Activated CD4-positive, alpha-beta T cell treated with anti-CD3 and anti-CD28 coated beads, Interleukin-2, Interleukin-4, amounts not matched to agents 100 ng/mL and 50 ng/mL, durations not matched to agents 16 hours and 8 hours (primary cell): ENCODE results near the gene MTM1.

Source experiments
- DNase-seq: peaks from one replicate; pipeline ENCODE4 v3.0.0-alpha.2; 2020; ENCODE audit warnings: low spot score

The MTM1 gene

GRCh38 chrX:150568320-150569154, at the start of gene MTM1:
Gene MTM1, plus strand, starts transcription at chrX:150568621. Its CDS starts 23,994 bp downstream, at chrX:150592615.
- peak; percentile 93 for DNase-seq

- no peak for DNase-seq
Measured at GRCh38 chrX:150522494-150522893, 45.9 kb upstream of the MTM1 start.

- DNase-seq, result no peak
Measured at GRCh38 chrX:150525061-150525919, 43.1 kb upstream of the MTM1 start.

- DNase-seq, result no peak
Measured at GRCh38 chrX:150526692-150527091, 41.7 kb upstream of the MTM1 start.

- DNase-seq, result no peak
Measured at GRCh38 chrX:150527108-150527507, 41.3 kb upstream of the MTM1 start.

- DNase-seq, result no peak
Measured at GRCh38 chrX:150529587-150529986, 38.8 kb upstream of the MTM1 start.

GRCh38 chrX:150530821-150531220, 37.6 kb upstream of the MTM1 start:
- no peak for DNase-seq

- DNase-seq, result no peak
Measured at GRCh38 chrX:150531467-150531866, 37.0 kb upstream of the MTM1 start.

- DNase-seq, result no peak
Measured at GRCh38 chrX:150533863-150534262, 34.6 kb upstream of the MTM1 start.

GRCh38 chrX:150536455-150537116, 31.8 kb upstream of the MTM1 start:
- DNase-seq, result no peak

- DNase-seq, result no peak
Measured at GRCh38 chrX:150537851-150538250, 30.6 kb upstream of the MTM1 start.

GRCh38 chrX:150540965-150541364, 27.5 kb upstream of the MTM1 start:
- DNase-seq, result no peak

- no peak for DNase-seq
Measured at GRCh38 chrX:150542846-150543229, 25.6 kb upstream of the MTM1 start.

GRCh38 chrX:150543230-150544155, 24.9 kb upstream of the MTM1 start:
- DNase-seq, result no peak

GRCh38 chrX:150544222-150544787, 24.1 kb upstream of the MTM1 start:
- DNase-seq, result no peak

- DNase-seq, result no peak
Measured at GRCh38 chrX:150544835-150545770, 23.3 kb upstream of the MTM1 start.

GRCh38 chrX:150546711-150547153, 21.7 kb upstream of the MTM1 start:
- DNase-seq, result no peak

GRCh38 chrX:150547375-150548115, 20.9 kb upstream of the MTM1 start:
- no peak for DNase-seq

GRCh38 chrX:150548251-150548650, 20.2 kb upstream of the MTM1 start:
- no peak for DNase-seq
